Measurements from ENCODE around the gene CYS1.
"Not testable (repeated sequence)": the region's sequence is repeated elsewhere in the genome, so short reads cannot be mapped to it uniquely, and the experiment has no call there.

The CYS1 gene

DNA sequence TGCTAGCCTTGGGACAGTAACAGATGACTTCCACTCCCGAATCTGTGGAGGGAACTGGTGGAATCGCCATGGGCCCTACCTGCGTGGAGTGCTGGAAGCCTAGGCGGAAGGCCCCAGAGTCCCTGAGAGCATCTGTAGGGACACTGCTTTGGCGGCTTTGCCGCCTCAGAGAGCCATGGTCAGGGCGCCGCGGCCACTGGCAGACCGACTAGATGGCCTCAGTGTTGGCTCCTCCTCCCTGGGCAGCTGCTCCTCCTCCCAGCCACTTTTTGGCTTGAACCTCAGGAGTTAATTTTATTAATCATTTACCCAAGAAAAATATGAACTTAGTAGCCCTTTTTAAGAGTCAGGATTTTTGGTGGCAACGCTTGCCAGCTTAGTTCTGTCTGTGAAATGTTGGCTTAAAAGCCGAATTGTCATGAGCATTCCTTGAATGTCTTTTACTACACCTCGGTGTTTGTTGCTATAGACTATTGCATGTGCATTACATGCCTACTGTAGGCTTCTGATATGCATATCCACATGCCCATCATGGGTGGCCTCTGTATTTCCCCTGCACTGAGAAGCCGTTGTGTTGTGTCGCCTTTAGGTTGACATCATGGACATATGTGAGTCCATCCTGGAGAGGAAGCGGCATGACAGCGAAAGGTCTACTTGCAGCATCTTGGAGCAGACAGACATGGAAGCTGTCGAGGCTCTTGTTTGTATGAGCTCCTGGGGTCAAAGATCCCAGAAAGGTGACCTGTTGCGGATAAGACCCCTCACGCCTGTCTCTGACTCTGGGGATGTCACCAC, 34.5 kb downstream of the CYS1 start:
- DNase-seq = no peak

DNA sequence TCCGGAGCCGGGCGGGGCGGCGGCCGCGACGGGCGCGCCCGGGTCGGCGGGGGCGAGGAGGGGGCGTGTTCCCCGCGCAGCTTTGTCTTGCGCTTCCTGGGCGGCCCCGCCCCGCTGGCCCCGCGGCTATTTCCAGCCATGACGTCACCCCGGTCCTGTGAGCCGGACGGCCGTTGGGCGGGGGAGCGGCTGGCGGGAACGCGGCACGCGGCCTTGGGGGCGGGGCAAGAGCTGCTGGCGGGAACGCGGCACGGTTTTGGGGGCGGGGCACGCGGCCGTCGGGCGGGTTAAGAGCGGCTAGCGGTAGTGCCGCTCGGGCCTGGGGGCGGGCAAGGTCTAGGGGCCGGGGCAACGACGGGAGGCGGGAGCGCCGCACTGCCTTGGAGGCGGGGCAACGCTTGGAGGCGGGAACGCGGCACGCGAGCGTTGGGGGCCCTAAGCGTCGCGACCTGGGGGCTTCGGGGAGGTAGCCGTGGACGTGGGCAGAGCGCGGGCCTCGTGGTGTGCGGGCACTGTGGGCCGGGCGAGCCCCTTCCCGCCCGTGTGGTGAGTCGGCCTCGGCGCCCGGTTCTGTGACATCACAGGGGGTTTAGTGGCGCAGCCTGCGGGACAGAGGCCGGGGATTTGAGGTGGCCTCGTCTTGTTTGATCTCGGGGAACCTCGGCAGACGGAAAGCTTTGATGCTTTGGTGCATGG, 36.2 kb downstream of the CYS1 start:
- DNase-seq = peak; percentile 79 to 97

DNA sequence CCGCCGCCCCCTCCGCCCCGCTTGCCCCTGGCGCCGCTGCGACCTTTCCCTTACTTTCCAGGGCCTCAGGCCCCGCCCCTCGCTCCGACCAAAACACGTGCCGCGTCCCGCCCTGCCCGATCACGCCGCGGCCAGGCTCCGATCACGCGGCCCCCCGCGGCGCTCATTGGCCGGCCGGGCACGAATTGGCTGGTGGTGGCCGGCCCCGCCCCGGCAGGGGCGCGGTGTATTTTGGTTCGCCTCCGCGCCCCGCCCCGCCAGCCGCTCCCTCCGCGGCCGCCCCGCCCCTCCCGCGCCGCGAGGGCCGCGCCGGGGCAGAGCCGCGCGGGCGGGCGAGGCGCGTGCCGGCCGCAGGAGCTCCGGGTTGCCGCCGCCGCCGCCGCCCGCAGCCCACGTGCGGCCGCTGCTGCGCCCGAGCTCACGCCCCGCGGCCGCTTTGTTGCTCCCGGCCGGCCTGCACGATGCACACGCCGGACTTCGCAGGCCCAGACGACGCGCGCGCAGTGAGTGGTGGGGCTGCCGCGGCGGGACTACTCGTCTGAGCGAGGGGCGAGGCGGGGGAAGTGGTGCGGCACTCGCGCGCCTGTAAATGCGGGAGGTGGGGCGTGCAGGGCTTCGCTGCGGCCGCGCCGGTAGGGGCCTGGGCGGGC, 36.8 kb downstream of the CYS1 start, which contains the start of gene KLF11:
Gene KLF11, plus strand, starts transcription at position 295 of the 650 bp plus-strand sequence. Its CDS starts 167 bp downstream, at position 462.
- peak; percentile 97 to 98 for DNase-seq

DNA sequence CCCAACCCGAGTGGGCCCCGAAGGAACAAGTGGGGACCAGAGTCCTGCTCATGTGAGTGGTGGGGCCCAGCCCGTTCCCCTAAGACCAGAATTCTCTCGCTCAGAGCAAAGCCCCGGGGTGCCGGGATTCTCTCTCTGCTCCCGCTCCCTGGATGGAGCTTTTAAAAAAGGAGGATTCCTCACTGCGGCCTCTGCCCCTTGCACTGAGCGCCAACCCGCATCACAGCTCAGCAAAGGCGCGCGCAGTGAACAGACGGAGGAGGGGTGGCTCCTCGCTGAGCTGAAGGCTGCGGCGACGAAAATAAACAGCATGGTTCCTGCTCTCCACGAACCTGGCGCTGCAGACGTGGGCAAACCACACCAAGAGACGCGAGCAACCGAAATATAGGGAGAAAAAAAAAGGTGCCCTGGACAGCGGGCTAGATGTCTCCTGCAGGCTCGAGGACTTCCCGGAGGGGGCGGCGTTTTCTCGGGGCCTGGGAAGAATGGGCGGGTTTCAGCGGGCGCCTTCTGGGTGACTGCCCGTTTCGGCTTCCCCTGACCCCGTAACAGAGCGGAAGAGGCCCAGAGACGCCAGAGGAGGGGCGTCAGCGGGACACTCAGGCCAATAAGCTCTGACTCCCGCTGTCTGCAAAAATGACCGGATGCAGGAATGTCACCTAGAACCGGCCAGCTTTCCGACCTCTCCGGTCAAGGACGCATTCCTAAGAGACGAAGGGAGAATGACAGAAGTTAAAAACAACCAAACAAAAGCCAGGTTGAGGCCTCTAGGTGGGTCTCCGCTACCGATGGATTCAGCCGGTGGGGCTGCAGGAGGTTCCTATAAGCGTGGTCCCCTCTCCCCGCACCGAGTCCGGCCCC, 37.7 kb downstream of the CYS1 start:
- peak; percentile 41 to 45 for DNase-seq

DNA sequence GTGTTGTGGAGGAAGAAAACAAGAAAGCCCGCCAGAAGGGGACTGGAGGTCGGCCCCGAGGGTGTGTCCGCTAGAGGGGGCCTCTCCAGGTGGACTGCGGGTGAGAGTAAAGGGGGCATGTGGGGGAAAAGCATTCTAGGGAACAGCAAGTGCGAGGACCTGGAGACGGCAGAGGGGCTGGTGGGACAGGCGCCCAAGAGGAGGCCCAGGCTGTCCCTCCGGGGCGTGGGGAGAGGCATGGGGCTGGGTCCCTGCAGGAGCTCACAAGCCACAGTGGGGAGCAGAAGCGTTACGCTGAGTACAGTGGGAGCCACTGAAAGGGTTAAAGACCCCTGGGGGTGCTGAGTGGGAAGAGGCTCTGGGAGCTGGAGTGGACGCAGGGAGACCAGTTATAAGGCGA, 38.5 kb downstream of the CYS1 start:
- no peak for DNase-seq

DNA sequence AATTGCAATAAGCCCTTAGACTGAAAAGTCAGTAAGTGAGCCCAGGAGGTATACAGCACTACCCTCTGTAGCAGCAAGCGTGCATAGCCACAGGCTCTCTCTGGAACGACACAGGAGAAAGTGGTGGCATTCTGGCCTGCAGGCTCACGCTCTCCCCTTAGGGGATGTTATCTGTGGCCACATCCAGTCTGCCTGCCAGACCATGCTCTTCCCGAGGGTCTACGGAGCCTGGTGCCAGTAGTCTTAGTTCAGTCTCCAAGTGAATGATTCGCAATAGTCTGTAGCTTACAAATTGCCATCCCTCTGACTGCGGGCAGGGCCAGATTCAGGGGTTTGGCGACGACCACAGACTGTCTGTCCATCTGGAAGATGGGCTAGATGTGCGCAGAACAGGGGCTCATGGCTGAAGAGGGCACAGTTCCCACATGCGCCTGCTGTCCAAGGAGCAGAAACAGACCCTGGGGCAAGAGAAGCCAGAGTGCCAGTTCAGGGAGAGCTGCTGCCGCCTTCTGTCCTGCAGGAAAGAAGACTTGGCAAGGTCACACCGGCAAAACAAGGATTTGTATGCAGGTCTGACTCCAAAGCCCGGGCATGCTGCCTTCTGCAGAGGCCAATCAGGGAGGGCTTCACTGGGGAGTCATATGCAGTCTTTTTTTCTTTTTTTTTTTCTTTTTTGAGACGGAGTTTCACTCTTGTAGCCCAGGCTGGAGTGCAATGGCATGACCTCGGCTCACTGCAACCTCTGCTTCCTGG, 40.4 kb downstream of the CYS1 start:
- no peak for DNase-seq

DNA sequence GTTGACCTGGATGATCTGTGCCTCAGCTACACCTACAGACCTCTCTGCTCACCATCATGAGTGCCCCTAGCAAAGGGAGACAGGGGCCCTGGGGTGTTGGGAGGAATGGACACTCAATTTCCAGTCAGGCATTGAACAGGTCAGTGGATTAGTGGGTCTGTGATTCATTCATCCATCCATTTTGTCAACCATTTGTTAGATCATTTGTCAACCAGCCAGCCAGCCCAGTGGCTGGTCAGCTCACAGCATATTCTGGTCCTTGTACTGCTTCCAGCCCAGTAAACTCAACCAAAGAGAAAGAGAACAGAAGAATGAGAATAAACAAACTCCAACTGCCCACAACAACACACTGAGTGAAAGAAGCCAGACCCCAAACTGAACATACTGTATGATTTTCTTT, 41.5 kb downstream of the CYS1 start:
- DNase-seq = no peak

DNA sequence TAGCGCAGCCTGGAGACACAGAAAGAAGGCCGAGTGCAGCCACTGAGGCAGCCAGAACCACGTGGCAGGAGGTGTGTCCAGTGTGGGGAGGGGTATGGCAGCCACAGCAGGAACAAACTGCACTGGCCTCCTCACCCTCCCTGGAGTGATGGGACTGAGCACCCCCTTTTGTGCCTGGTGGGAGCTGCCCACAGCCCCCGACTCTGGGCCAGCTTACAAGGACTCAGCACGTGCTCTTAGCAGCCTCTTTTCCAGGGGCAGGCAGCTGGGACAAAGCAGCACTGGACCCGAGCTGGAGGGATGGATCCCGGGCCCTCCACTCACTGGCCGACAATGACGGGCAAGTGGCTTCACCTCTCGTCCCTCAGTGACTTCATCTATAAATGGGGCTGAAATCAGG, 42.1 kb downstream of the CYS1 start:
- DNase-seq = no peak

DNA sequence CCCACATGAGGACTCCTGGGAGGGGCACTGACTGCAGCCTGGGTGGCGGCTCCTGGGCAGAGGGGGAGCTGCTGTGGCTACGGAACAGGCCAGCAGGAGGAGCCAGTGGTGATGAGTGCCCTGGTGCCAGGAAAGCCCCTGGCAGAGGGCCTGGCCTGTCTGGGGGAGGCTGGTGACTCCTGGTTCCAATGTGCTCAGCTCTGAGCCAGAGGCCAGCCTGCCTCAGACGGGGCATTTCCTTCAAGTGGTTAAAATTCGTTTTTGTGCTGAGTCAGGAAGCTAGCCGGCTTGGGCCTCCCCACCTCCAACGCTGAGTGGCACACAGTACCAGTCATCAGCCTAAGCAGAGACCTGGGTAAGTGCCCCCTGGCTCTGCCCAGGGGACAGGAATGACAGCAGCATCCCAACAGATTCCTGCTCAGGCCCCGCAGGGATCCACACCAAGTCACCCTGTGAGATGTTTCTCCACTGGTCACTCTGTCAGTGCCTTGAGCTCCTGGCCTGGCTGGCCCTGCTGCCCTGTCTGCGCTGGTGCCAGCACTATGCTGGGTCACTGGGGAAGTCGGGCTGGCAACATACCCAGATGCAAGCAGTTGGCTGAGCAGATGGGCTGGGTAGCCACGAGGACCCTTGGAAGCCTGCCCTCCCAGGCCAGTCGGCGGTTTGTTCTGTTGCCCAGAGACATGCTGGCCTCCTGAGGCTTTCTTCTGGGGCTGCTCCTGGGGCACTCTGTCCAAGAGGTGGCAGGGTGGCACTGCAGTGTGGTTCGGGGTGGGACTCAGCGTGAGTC, 43.9 kb downstream of the CYS1 start:
- no peak for DNase-seq

DNA sequence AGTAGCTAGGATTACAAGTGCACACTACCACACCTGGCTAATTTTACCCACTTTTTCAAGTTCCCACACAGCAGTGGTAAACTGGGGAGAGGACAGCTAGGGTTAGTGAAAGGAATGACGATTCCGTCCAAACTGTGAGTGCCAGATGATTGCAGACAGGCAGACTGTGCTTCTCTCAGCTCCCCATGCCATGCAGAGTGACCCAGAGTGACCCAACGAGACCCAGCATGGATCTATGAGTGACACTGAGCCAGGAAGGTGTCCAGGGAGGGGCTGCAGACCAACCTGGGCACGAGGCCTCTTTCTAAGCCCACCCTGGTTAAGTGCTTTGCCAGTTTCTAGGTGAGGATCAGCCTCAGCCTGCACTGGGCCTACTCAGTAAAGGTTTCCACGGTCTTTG, 44.6 kb downstream of the CYS1 start:
- no peak for DNase-seq

DNA sequence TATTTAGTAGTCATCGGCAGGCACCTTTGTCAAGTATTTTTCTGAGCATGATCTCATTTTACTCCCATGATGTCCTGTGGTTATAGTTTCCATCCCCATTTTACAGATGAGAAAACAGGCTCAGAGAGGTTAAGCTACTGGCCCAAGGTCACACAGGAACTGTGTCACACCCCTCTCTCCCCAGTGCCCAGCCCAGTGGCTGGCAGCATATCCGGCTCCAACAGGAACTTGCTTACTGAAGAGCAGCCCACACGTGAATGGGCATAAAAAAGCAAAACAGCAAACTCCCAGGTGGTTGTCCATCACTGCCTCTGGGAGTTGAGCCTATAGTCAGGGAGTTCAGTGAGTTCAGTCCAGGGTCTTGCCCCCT, 45.2 kb downstream of the CYS1 start:
- DNase-seq = no peak

DNA sequence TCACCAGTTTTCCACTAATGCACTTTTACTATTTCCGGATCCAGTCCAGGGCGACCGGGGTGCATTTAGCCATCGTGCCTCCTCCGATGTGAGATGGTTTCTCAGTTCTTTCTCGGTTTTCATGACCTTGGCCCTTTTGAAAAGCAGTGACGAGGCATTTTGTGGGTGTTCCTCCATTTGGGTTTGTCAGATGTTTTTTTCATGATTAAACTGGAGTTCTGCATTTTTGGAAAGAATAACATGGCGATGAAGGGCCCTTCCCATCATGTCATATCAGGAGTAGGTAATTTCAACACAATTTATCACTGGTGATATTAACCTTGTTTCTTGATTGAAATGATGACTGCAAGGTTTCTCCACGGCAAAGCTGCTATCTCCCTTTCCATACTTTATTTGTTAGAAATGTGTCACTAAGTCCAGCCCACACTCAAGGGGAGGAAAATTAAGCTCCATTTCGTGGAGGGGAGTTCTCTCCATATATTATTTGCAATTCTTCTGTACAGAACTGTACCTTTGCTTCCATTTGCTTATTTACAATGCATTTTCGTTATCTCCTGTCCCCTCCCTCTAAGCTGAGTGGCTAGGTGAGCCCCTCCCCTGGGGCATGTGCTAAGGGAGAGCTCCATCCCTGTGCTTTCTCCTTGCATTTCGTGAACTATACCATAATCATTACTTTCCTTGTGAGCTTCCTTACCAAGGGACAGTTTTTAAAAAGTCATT, 45.7 kb downstream of the CYS1 start:
- no peak for DNase-seq

DNA sequence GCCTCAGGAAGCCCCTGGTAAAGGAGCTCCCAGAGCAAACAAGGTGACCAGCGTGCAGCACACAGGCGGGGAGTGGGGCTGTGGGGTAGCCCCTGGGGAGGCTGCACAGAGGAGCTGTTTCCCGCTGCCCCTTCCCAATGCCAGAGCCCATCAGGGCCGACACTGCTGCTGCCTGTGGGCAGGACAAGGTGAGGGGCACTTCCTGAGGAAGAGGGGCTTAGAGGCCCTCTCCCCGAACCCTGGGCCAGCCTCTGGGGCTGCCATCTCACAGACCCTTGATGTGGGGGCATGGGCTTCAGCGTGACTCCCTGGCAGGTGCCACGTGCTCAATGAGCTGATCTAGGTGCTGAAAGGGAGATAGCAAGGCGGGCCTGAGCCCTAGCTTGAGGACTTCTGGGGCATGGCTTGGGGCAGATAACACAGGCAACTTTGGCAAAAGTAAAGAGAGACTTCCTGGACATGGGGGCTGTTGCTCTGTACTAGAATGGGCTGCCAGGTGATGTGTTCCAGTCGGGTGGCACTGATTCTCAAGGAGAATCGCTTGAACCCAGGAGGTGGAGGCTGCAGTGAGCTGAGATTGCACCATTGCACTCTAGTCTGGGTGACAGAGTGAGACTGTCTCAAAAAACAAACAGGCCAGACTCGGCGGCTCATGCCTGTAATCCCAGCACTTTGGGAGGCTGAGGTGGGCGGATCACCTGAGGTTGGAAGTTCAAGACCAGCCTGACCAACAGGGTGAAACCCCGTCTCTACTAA, 46.8 kb downstream of the CYS1 start:
- DNase-seq = no peak

DNA sequence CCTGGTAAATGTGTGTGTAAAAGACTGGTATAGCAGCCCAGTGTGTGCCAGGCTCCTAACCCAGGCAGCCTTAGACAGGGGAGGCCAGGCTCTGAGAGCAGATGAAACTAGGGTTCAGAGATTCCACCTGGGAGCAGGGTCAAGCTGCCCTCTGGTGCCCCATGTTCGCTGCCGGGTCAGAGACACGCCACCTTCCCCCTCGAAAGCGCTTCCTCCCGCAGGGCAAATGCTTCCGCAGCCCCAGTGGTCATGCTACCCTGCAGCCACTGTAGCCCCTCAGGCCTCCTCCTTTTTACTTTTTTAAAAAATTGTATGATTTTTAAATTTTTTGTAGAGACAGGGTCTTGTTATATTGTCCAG, 47.5 kb downstream of the CYS1 start:
- no peak for DNase-seq

DNA sequence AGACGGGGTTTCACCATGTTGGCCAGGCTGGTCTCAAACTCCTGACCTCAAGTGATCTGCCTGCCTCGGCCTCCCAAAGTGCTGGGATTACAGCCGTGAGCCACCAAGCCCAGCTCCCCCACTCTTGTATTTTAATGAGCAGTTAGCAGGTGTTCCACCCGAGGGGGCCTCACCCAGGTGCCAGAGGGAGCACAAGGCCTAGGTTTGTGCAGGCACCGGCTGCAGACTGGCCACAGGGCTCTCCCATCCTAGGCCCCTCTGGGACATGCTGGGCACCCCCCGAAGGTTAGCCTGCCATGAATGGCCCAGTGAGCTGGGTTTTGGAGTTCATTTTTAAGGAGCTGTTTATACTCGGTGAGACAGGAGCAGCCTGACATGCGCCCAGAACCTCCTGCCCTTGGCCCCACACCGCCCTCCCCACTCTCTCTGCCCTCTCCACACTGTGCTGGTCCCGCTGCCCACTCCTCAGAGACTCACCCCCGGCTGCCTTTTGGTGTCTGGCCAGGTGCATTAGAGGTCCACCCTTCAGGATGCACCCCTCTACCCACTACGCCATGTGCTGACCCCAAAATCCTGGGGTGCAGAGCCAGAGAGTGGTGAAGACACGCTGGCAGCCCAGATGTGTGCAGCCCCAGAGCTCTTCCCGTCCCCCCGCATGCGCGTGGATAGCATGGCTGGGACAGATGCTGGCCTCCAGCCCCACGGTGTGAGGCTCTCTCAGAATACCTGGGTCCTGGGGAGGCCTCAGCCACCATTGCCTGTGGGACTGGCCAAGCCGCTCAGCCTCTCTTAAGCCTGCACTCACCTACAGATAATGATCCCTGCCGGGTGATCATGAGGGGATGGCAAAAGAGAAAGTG, 48.1 kb downstream of the CYS1 start:
- no peak for DNase-seq

DNA sequence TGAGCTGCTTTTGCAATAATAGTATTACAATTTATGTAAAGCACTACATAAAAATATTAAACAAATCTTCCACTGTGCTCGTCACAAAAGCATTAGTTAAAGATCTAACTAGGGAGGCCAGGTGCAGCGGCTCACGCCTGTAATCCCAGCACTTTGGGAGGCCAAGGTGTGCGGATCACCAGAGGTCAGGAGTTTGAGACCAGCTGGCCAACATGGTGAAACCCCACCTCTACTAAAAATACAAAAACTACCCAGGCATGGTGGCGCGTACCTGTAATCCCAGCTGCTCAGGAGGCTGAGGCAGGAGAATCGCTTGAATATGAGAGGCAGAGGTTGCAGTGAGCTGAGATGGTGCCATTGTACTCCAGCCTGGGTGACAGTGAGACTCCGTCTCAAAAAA, 49.4 kb downstream of the CYS1 start:
- not testable (repeated sequence) for DNase-seq

DNA sequence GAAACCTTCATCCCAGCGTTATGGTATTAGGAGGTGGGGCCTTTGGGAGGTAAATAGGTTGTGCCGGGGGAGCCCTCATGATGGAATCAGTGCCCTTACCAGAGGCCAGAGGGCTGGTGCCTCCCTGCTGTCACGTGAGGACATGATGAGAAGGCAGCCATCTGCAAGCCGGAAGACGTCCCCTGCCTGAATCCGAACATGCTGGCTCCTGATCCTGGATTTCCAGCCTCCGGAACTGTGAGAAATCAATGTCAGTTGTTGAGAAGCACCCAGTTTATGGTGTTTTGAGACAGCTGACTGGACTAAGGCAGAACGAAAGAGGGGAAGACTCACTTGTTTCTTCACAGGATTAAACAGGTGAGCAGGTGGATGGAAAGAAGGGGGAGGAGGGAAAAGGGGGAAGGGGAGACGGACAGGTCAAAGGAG, 49.9 kb downstream of the CYS1 start:
- peak; percentile 70 to 78 for DNase-seq

DNA sequence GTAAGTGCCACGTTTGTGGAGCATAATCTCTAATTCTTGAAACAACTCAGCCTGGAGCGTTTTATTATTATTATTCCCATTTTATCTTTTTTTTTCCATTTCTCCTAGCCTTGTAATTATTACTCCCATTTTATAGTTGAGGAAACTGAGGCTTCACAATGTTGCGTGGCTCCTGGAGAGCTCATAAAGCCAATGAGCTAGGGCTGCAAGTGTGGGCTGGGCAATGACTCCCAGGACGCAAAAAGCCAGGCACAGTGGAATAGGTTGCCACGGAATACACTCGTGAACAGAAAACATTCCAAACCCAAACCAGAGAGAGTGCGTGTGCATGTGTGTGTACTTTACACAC, 50.4 kb downstream of the CYS1 start:
- DNase-seq = no peak
